A549 (cell line): ENCODE measurements around the gene RPL4. TPM values are rescaled to one million over a fixed set of nuclear protein-coding genes. Genes with fewer than 3 reads are reported as not detected.

Experiments used
- ATAC-seq, 2 experiments: fragments of 200-7000 bp in 1 of 2; fragments of >200 bp in 1 of 2; cut with Nextera tagmentation in 1 of 2; cut with Tn5 transposase in 1 of 2; 3 replicates each; pipeline versions ENCODE4 v1.8.0 to v1.9.1; 2018 to 2020; ENCODE audit warnings: mild to moderate bottlenecking in 1 of 2, moderate library complexity in 1 of 2
- CTCF ChIA-PET: fragments of 300-600 bp; sonication (Branson Sonifier 250); formaldehyde crosslinking; extraction: SDS; loops from one replicate; lab custom pipeline; 2021; ENCODE audit warnings: antibody characterized with exemption, inconsistent platforms; lab: Yijun Ruan, JAX
- POLR2A ChIA-PET: fragments of 350-600 bp; formaldehyde crosslinking; extraction: SDS; loops from one replicate; lab custom pipeline; 2021; ENCODE audit warnings: antibody characterized with exemption, inconsistent platforms; lab: Yijun Ruan, JAX
- DNase-seq, 2 experiments: peaks; one replicate each; pipeline versions ENCODE4 v3.0.0 to v3.0.0-alpha.2; 2011 to 2016; ENCODE audit warnings: low read depth in 1 of 2, low spot score in 1 of 2
- FAIRE-seq: peaks from 2 replicates; lab custom pipeline; 2011; peaks lifted over from hg19 to GRCh38; lab: Jason Lieb, UNC
- H3K27ac ChIP-seq, 2 experiments: fragments of >200 bp; sonication (Bioruptor Twin); formaldehyde crosslinking; 3 replicates each; pipeline ENCODE4 v1.5.1; 2016 to 2017
- H3K4me1 ChIP-seq: fragments of >200 bp; sonication (Bioruptor Twin); formaldehyde crosslinking; 3 replicates; pipeline ENCODE4 v1.6.1; 2016
- H3K4me2 ChIP-seq: fragments of >200 bp; sonication (Bioruptor Twin); formaldehyde crosslinking; 3 replicates; pipeline ENCODE4 v1.6.1; 2016
- H3K4me3 ChIP-seq: fragments of >200 bp; sonication (Bioruptor Twin); formaldehyde crosslinking; 3 replicates; pipeline ENCODE4 v1.5.1; 2016
- H3K9me3 ChIP-seq: fragments of >200 bp; sonication (Bioruptor Twin); formaldehyde crosslinking; 3 replicates; pipeline ENCODE4 v1.6.1; 2016
- EHF ChIP-seq: fragments of 250-450 bp; sonication (Bioruptor Pico); IDR thresholded peaks from 2 replicates; pipeline ENCODE4 v1.5.0; 2020; ENCODE audit warnings: mild to moderate bottlenecking
- EHMT2 ChIP-seq: fragments of 200-600 bp; sonication (generic); IDR thresholded peaks from 2 replicates; pipeline ENCODE4 v1.6.1; 2016; ENCODE audit warnings: antibody characterized with exemption, low read depth, mild to moderate bottlenecking, moderate library complexity
- FOSB ChIP-seq: fragments of 250-450 bp; sonication (Bioruptor Pico); IDR thresholded peaks from 2 replicates; pipeline ENCODE4 v1.5.0; 2020; ENCODE audit warnings: mild to moderate bottlenecking, moderate library complexity
- HOXA7 ChIP-seq: fragments of 250-450 bp; sonication (Bioruptor Pico); IDR thresholded peaks from 2 replicates; pipeline ENCODE4 v1.5.0; 2020; ENCODE audit warnings: mild to moderate bottlenecking, moderate library complexity
- HOXB13 ChIP-seq: fragments of 250-450 bp; sonication (Bioruptor Pico); IDR thresholded peaks from 2 replicates; pipeline ENCODE4 v1.5.0; 2020; ENCODE audit warnings: low read depth, mild to moderate bottlenecking, moderate library complexity
- KDM5A ChIP-seq: fragments of 200-600 bp; sonication (generic); IDR thresholded peaks from 2 replicates; pipeline ENCODE4 v1.6.1; 2016; ENCODE audit warnings: antibody characterized with exemption, mild to moderate bottlenecking
- MAFK ChIP-seq: fragments of 450-650 bp; IDR thresholded peaks from 2 replicates; pipeline ENCODE4 v1.6.1; 2014; ENCODE audit not compliant: partially characterized antibody
- MYC ChIP-seq: IDR thresholded peaks from 2 replicates; pipeline ENCODE4 v1.6.1; 2012; ENCODE audit warnings: mild to moderate bottlenecking, inconsistent platforms, low read length, improper control_type of control experiment, borderline replicate concordance
- NPAS2 ChIP-seq: fragments of 250-450 bp; sonication (Bioruptor Pico); IDR thresholded peaks from 2 replicates; pipeline ENCODE4 v1.8.0; 2022; ENCODE audit warnings: mild to moderate bottlenecking, moderate library complexity, borderline replicate concordance
- PHF8 ChIP-seq: fragments of 200-600 bp; sonication (generic); IDR thresholded peaks from 2 replicates; pipeline ENCODE4 v1.6.1; 2016; ENCODE audit warnings: low read depth, mild to moderate bottlenecking, antibody characterized with exemption, moderate library complexity, borderline replicate concordance
- RARB ChIP-seq: fragments of 250-450 bp; sonication (Bioruptor Pico); IDR thresholded peaks from 2 replicates; pipeline ENCODE4 v1.8.0; 2021; ENCODE audit warnings: mild to moderate bottlenecking, moderate library complexity
- RCOR1 ChIP-seq: fragments of 150-350 bp; IDR thresholded peaks from 2 replicates; pipeline ENCODE4 v1.6.1; 2014; ENCODE audit warnings: antibody characterized with exemption, low read length, low read depth
- TFCP2L1 ChIP-seq: fragments of 250-450 bp; sonication (Bioruptor Pico); IDR thresholded peaks from 2 replicates; pipeline ENCODE4 v1.5.0; 2021; ENCODE audit warnings: mild to moderate bottlenecking
- TP53 ChIP-seq: fragments of 250-450 bp; sonication (Bioruptor Pico); IDR thresholded peaks from 2 replicates; pipeline ENCODE4 v1.5.0; 2021; ENCODE audit warnings: mild to moderate bottlenecking, moderate library complexity
- ZFP36 ChIP-seq: fragments of 450-650 bp; IDR thresholded peaks from 2 replicates; pipeline ENCODE4 v1.6.1; 2014; ENCODE audit warnings: borderline replicate concordance; ENCODE audit not compliant: partially characterized antibody
- ZNF302 ChIP-seq: fragments of 250-450 bp; sonication (Bioruptor Pico); IDR thresholded peaks from 2 replicates; pipeline ENCODE4 v1.9.0; 2021; ENCODE audit warnings: inconsistent platforms, mild to moderate bottlenecking, moderate library complexity
- WGBS: methylation state at CpG from one replicate; pipeline ENCODE4 v1.1.6; 2017; ENCODE audit errors: missing lambda C conversion rate; 5-methylcytosine and 5-hydroxymethylcytosine counted together
- polyA plus RNA-seq, 4 experiments: library from polyadenylated mRNA; depleted of rRNA in 3 of 4; stranded (reverse); fragments of >200 nt; fragmentation: RNase III in 1 of 4; extraction: RNeasy Plus Mini Kit Qiagen cat#74134 plus additional on column Dnase treatment in 1 of 4; gene quantifications; 2 replicates in 3 of 4; 3 replicates in 1 of 4; pipeline ENCODE4 v1.2.3, GENCODE V29; 2011 to 2017
- TF ChIP-seq, protein P1 (sequence below): fragments of 450-650 bp; IDR thresholded peaks from 2 replicates; pipeline ENCODE4 v1.6.1; 2014; ENCODE audit warnings: antibody characterized with exemption
- TF ChIP-seq, protein P2 (sequence below): fragments of >200 bp; sonication (Bioruptor Twin); formaldehyde crosslinking; IDR thresholded peaks from 3 replicates; pipeline ENCODE4 v1.6.1; 2016
- TF ChIP-seq, protein P3 (sequence below): fragments of 250-450 bp; sonication (Bioruptor Pico); IDR thresholded peaks from 2 replicates; pipeline ENCODE4 v1.5.0; 2021; ENCODE audit warnings: mild to moderate bottlenecking, moderate library complexity, borderline replicate concordance
- TF ChIP-seq, protein P4 (sequence below): IDR thresholded peaks from 2 replicates; pipeline ENCODE4 v1.6.1; 2012

RPL4 gene
- polyA plus RNA-seq, 2 of the 4 experiments (the other 2 are of a cell fraction), result 4,330 to 6,042 TPM

DNA sequence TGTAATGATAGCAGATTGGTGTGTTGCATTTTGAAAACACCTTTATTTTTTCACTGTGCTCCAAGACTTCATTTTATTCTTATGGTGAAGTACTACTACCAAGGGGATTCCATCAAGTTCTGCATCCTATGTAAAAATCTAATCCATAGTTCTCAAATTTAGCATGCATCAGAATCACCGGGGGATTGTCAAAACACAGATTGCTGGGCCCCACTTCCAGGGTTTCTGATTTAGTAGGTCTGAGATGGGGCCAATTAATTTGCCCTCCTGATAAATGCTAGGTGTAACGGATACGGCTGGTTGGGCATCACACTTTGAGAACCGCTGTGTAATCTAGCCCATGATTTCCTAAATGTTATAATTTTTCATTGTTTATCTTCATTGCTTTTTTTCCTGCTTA is 1.2 kb upstream of the RPL4 start:
- POLR2A ChIA-PET, result interaction anchor here (0.9 to 1.3 kb wide), 3 partner anchors 11 to 119 kb away, joined by 3 to 4 read pairs (median 3); partner anchors contain the start of gene MAP2K1
- no peaks in the 10 kb centered on the region for H3K9me3 ChIP-seq
- DNase-seq, result no peak
- 51% methylated on average over 4 of the region's 4 CpGs for WGBS
- FAIRE-seq, result no peak
- peaks cover 39% of the 10 kb centered on the region for H3K4me1 ChIP-seq
- TF ChIP-seq TFCP2L1, result 0 out of 2 replicates have a peak, but pooled peaks have one; percentile 22
- TF ChIP-seq NPAS2 (CRISPR knock-in tag), result no peak
- H3K4me2 ChIP-seq, result peak overlapping the region; percentile 82
- ATAC-seq, result no peak
- H3K4me3 ChIP-seq, result peak overlapping the region; percentile 70
- CTCF ChIA-PET, result interaction anchor here (0.6 to 3.7 kb wide), 6 partner anchors 8 to 365 kb away, joined by 3 to 32 read pairs (median 3); partner anchors contain the start of gene SNAPC5
- H3K27ac ChIP-seq, result peak overlapping the region; percentile 91 to 94

DNA sequence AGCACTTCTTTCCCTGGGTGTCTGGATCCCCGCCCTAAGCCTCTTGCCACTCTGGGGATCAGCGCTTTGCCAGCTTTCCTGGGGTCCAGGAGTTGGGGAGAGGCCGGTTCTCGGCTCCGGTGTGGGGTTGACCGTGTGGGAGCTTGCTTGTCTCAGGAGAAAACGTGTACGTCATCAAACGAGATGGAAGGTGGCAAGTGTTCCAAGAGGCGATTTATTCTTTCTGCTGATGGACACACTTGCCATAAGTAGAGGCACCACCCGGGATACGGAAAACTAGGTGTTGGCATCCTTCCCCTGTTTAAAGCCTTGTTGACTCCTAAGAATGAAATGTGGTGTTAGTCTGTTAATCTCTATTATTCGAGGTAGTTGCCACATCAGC is 766 bp upstream of the RPL4 start:
- Histone ChIP-seq H3K9me3 (no peaks in the 10 kb centered on the region), H3K4me1 (peaks cover 43% of the 10 kb centered on the region), H3K27ac (peak overlapping the region; percentile 91 to 94), H3K4me3 (peak overlapping the region; percentile 70), H3K4me2 (peak overlapping the region; percentile 82)
- ATAC-seq (peak; percentile 66 to 68; a peak in 5 of 6 replicates), DNase-seq (peak in 1 of 2 experiments; percentile 72), FAIRE-seq (no peak)
- TF ChIP-seq KDM5A, result peak; percentile 20; the same call in 1 of the 2 replicates
- peak; percentile 22; the same call in 1 of the 2 replicates for TF ChIP-seq HOXA7 (CRISPR knock-in tag)
- no peak for TF ChIP-seq EHF (CRISPR knock-in tag)
- TF ChIP-seq FOSB, result no peak; the same call in 1 of the 2 replicates
- TF ChIP-seq EHMT2, result no peak
- 1% methylated on average over 13 of the region's 13 CpGs for WGBS
- CTCF ChIA-PET, result interaction anchor here (0.7 to 3.7 kb wide), 6 partner anchors 8 to 365 kb away, joined by 3 to 32 read pairs (median 4); partner anchors contain the start of gene SNAPC5
- POLR2A ChIA-PET, result interaction anchor here (0.7 to 1.3 kb wide), 5 partner anchors 11 to 195 kb away, joined by 3 to 4 read pairs (median 3); partner anchors contain the start of gene MAP2K1

DNA sequence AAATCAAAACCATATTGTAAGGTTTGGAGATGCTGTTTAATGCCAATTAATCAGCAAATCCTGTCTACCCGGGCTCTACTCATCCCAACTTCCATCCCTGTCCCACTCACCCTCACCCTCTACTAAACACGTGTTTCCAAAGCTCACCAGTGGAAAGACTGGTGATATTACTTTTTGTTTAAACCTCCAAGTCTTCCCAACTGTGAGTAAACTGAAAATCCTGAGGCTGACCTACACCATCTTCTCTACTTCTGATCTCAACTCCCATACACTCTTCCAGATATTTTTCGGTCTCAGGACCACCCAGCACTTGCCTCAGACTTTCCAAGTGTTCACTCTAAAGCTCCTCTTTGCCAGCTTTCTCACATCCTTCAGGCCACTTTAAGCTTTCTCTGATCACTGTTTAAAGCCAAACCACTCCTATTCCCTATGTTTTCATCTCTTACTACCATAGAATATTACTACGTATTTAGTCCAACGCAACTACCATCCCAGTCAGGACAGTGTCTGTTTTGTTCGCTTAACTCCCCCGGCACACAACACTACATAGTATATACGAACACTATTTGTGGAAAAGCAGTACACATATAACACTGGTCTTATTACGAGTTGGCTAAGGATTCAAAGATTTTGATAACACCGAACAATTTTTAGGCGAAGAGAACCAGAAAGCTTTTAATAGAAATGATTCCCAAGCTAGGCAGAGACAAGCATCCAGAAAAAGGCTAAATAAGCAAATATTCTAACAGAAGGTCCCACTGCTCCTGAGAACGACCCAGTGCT is 684 bp downstream of the RPL4 start:
- no peak for ATAC-seq
- no peak for FAIRE-seq
- H3K4me1 ChIP-seq, result peaks cover 55% of the 10 kb centered on the region
- H3K4me3 ChIP-seq, result peak overlapping the region; percentile 70
- WGBS, result 2% methylated on average over 12 of the region's 12 CpGs
- H3K27ac ChIP-seq, result peak overlapping the region; percentile 91 to 94
- TF ChIP-seq EHF (CRISPR knock-in tag), result 0 out of 2 replicates have a peak, but pooled peaks have one; percentile 60
- TF ChIP-seq, protein P1, sequence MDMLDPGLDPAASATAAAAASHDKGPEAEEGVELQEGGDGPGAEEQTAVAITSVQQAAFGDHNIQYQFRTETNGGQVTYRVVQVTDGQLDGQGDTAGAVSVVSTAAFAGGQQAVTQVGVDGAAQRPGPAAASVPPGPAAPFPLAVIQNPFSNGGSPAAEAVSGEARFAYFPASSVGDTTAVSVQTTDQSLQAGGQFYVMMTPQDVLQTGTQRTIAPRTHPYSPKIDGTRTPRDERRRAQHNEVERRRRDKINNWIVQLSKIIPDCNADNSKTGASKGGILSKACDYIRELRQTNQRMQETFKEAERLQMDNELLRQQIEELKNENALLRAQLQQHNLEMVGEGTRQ, result no peak
- no peak for TF ChIP-seq RCOR1
- TF ChIP-seq TP53 (CRISPR knock-in tag), result peak; percentile 74; the same call in 1 of the 2 replicates
- TF ChIP-seq HOXA7 (CRISPR knock-in tag), result peak; percentile 88; the same call in 1 of the 2 replicates
- TF ChIP-seq PHF8, result no peak
- TF ChIP-seq MAFK, result peak; percentile 58
- TF ChIP-seq RARB, result peak; percentile 75; the same call in 1 of the 2 replicates
- no peak for TF ChIP-seq HOXB13 (CRISPR knock-in tag)
- TF ChIP-seq, protein P2, sequence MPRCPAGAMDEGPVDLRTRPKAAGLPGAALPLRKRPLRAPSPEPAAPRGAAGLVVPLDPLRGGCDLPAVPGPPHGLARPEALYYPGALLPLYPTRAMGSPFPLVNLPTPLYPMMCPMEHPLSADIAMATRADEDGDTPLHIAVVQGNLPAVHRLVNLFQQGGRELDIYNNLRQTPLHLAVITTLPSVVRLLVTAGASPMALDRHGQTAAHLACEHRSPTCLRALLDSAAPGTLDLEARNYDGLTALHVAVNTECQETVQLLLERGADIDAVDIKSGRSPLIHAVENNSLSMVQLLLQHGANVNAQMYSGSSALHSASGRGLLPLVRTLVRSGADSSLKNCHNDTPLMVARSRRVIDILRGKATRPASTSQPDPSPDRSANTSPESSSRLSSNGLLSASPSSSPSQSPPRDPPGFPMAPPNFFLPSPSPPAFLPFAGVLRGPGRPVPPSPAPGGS, result 0 out of 3 replicates have a peak, but pooled peaks have one; percentile 2
- no peak for TF ChIP-seq ZFP36
- TF ChIP-seq, protein P3, sequence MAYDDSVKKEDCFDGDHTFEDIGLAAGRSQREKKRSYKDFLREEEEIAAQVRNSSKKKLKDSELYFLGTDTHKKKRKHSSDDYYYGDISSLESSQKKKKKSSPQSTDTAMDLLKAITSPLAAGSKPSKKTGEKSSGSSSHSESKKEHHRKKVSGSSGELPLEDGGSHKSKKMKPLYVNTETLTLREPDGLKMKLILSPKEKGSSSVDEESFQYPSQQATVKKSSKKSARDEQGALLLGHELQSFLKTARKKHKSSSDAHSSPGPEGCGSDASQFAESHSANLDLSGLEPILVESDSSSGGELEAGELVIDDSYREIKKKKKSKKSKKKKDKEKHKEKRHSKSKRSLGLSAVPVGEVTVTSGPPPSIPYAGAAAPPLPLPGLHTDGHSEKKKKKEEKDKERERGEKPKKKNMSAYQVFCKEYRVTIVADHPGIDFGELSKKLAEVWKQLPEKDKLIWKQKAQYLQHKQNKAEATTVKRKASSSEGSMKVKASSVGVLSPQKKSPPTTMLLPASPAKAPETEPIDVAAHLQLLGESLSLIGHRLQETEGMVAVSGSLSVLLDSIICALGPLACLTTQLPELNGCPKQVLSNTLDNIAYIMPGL (CRISPR knock-in tag), result peak; percentile 76; the same call in 1 of the 2 replicates
- TF ChIP-seq MYC, result peak; percentile 10; the same call in 1 of the 2 replicates
- TF ChIP-seq, protein P4, sequence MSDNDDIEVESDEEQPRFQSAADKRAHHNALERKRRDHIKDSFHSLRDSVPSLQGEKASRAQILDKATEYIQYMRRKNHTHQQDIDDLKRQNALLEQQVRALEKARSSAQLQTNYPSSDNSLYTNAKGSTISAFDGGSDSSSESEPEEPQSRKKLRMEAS, result peak; percentile 30; the same call in 1 of the 2 replicates
- TF ChIP-seq TFCP2L1, result 0 out of 2 replicates have a peak, but pooled peaks have one; percentile 63
- peak; percentile 69 for TF ChIP-seq FOSB
- TF ChIP-seq ZNF302 (CRISPR knock-in tag), result no peak
- peak overlapping the region; percentile 94 for H3K4me2 ChIP-seq
- no peak for DNase-seq
- ChIA-PET CTCF (interaction anchor here (0.7 to 1.3 kb wide), 4 partner anchors 14 to 310 kb away, joined by 3 to 4 read pairs (median 3); no protein-coding TSS in a partner anchor), POLR2A (interaction anchor here (0.8 kb wide), 1 partner anchor 14 kb away, joined by 3 read pairs; no protein-coding TSS in a partner anchor)
- no peaks in the 10 kb centered on the region for H3K9me3 ChIP-seq
